Stimulated activated CD4-positive, alpha-beta T cell treated with anti-CD3 and anti-CD28 coated beads, TNF-alpha, amount 100 ng/mL, for 48 hours (primary cell): ENCODE measurements around the gene CDK11B.

Experiments used
- DNase-seq, 3 donors: peaks; one replicate each; pipeline ENCODE4 v3.0.0-alpha.2; 2020; ENCODE audit warnings: low read depth in 3 of 3

The CDK11B gene

GRCh38 chr1:1616045-1616790, 42.6 kb downstream of the CDK11B start:
- DNase-seq: no peak

- peak; percentile 93 to 97 (median 95) for DNase-seq
Measured at GRCh38 chr1:1615256-1616044, 43.4 kb downstream of the CDK11B start, which contains the start of gene MIB2. Gene MIB2 (plus strand): TSS chr1:1615500. CDS start chr1:1623453, 7,953 bp downstream.

- no peak for DNase-seq
Measured at GRCh38 chr1:1614954-1615255, 43.9 kb downstream of the CDK11B start.

GRCh38 chr1:1614204-1614953, 44.4 kb downstream of the CDK11B start:
- DNase-seq: peak; percentile 24 to 48 (median 45)

GRCh38 chr1:1613509-1614082, 45.2 kb downstream of the CDK11B start:
- no peak for DNase-seq

- DNase-seq: no peak
Measured at GRCh38 chr1:1612104-1612400, 46.8 kb downstream of the CDK11B start.

- no peak for DNase-seq
Measured at GRCh38 chr1:1610796-1611195, 48.0 kb downstream of the CDK11B start.

- no peak for DNase-seq
Measured at GRCh38 chr1:1609822-1610485, 48.9 kb downstream of the CDK11B start.

GRCh38 chr1:1606232-1606631, 52.6 kb downstream of the CDK11B start:
- no peak for DNase-seq

- no peak for DNase-seq
Measured at GRCh38 chr1:1605724-1606123, 53.1 kb downstream of the CDK11B start.

GRCh38 chr1:1605034-1605591, 53.7 kb downstream of the CDK11B start:
- DNase-seq: no peak

GRCh38 chr1:1604374-1605033, 54.3 kb downstream of the CDK11B start:
- no peak for DNase-seq

GRCh38 chr1:1603671-1604373, 55.0 kb downstream of the CDK11B start:
- no peak for DNase-seq

- DNase-seq: no peak
Measured at GRCh38 chr1:1602968-1603506, 55.8 kb downstream of the CDK11B start.

- no peak for DNase-seq
Measured at GRCh38 chr1:1602304-1602967, 56.4 kb downstream of the CDK11B start.

GRCh38 chr1:1601564-1602303, 57.1 kb downstream of the CDK11B start:
- DNase-seq: no peak

GRCh38 chr1:1600861-1601563, 57.8 kb downstream of the CDK11B start:
- DNase-seq: no peak
